Lower leg skin (tissue), 3 donors: ENCODE measurements around the gene TNKS1BP1.

Experiments
- POLR2A ChIP-seq, 2 donors: fragments of 450-650 bp; IDR thresholded peaks; one replicate each; pipeline ENCODE4 v1.6.1; 2016 to 2017; ENCODE audit warnings: antibody characterized with exemption in 2 of 2, mild to moderate bottlenecking in 1 of 2, moderate library complexity in 1 of 2
- TF ChIP-seq, protein P1 (sequence below), 3 donors: fragments of 450-650 bp; IDR thresholded peaks; one replicate each; pipeline ENCODE4 v1.5.1; 2016; ENCODE audit warnings: antibody characterized with exemption in 3 of 3, mild to moderate bottlenecking in 3 of 3, moderate library complexity in 2 of 3

DNA sequence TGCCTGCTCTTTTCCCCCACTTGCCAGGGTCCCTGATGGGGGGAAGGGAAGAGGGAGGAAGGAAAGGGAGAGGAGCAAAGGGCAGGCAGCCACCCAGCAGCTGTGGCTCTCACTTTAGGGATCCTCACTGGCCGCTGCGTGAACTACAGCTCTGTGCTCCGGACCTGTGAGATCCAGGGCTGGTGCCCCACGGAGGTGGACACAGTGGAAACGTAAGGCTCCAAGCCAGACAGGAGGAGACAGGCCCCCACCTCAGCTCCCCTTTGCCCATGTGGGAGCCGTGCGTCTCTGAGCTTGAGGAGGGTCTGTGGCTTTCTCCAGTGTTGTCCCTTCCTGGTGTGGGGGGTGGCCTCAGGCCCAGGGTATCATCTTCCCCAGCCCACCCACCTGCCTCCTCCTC is 23.3 kb upstream of the TNKS1BP1 start:
- TF ChIP-seq, protein P1, sequence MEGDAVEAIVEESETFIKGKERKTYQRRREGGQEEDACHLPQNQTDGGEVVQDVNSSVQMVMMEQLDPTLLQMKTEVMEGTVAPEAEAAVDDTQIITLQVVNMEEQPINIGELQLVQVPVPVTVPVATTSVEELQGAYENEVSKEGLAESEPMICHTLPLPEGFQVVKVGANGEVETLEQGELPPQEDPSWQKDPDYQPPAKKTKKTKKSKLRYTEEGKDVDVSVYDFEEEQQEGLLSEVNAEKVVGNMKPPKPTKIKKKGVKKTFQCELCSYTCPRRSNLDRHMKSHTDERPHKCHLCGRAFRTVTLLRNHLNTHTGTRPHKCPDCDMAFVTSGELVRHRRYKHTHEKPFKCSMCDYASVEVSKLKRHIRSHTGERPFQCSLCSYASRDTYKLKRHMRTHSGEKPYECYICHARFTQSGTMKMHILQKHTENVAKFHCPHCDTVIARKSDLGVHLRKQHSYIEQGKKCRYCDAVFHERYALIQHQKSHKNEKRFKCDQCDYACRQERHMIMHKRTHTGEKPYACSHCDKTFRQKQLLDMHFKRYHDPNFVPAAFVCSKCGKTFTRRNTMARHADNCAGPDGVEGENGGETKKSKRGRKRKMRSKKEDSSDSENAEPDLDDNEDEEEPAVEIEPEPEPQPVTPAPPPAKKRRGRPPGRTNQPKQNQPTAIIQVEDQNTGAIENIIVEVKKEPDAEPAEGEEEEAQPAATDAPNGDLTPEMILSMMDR (IDR thresholded peaks at IDR 0.05), result no peak
- no peak for TF ChIP-seq POLR2A (IDR thresholded peaks at IDR 0.05)
